AG04450 (cell line): ENCODE measurements around the gene NDUFS7. TPM values are rescaled to one million over a fixed set of nuclear protein-coding genes. Genes with fewer than 3 reads are reported as not detected.

ENCODE experiments used
- CTCF ChIA-PET: fragments of 300-600, 350-600 bp; formaldehyde crosslinking; extraction: SDS; loops from one replicate; lab custom pipeline; 2022; ENCODE audit warnings: antibody characterized with exemption, inconsistent platforms; lab: Charles Lee
- POLR2A ChIA-PET: fragments of 350-600 bp; formaldehyde crosslinking; extraction: SDS; loops from one replicate; lab custom pipeline; 2021; ENCODE audit warnings: antibody characterized with exemption, inconsistent platforms; lab: Yijun Ruan, JAX
- DNase-seq: peaks from one replicate; pipeline ENCODE4 v3.0.0-alpha.2; 2011; ENCODE audit warnings: low read depth, low spot score
- H3K27ac ChIP-seq: one replicate; pipeline ENCODE4 v1.5.1; 2012; ENCODE audit warnings: low read depth, low read length, control low read depth
- H3K27me3 ChIP-seq: one replicate; pipeline ENCODE4 v1.6.0; 2012; ENCODE audit warnings: low read length; ENCODE audit not compliant: control insufficient read depth, insufficient read depth
- H3K4me3 ChIP-seq: 2 replicates; pipeline ENCODE4 v1.5.1; 2011; ENCODE audit warnings: mild to moderate bottlenecking, low read depth, low read length, control low read depth
- H3K9me3 ChIP-seq: 2 replicates; pipeline ENCODE4 v1.5.1; 2012; ENCODE audit warnings: low read length; ENCODE audit not compliant: control insufficient read depth, insufficient read depth
- polyA plus RNA-seq: library from polyadenylated mRNA; depleted of rRNA; stranded (reverse); fragments of >200 nt; gene quantifications from 2 replicates; pipeline ENCODE4 v1.2.3, GENCODE V29; 2011
- TF ChIP-seq, protein P1 (sequence below): IDR thresholded peaks from 2 replicates; pipeline ENCODE4 v1.5.1; 2011; ENCODE audit warnings: low read depth, low read length, control low read depth, inconsistent platforms

Gene NDUFS7
- polyA plus RNA-seq, 1 experiment, result 26.1 TPM

DNA sequence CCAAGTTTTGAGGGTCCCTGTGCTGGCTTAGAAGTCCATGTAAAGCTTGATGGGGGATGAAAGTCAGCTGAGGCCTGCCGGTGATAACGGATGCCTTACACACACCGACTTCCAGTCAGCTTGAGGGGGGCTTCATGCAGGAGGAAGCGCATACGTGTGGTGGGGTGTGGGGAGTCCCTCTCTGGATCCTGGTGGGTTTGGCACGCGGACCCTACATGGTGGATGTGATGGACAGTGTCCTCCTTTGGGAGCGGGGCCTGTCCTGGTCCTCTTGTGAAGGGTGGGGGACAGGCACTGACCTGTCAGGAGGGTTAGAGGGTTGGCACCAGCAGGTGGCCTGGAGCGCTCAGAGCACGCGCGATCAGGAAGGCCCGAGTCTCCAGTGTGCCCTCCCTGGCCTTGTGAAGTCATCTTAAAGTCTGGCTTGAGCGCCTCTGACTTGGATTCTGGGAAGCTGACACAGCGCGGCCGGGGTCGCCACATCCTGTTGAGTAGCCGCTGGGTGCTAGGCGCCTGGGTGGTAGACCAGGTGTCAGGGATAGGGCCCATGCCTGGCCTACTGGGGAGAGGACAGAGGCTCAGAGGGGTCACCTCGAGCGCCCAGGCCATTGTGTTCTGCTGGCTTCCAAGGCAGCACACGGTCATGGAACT, 26.6 kb downstream of the NDUFS7 start:
- DNase-seq, result no peak
- peaks cover 3% of the 10 kb centered on the region; the same call in 1 of the 2 replicates for H3K9me3 ChIP-seq
- CTCF ChIA-PET, result no interaction called here
- TF ChIP-seq, protein P1, sequence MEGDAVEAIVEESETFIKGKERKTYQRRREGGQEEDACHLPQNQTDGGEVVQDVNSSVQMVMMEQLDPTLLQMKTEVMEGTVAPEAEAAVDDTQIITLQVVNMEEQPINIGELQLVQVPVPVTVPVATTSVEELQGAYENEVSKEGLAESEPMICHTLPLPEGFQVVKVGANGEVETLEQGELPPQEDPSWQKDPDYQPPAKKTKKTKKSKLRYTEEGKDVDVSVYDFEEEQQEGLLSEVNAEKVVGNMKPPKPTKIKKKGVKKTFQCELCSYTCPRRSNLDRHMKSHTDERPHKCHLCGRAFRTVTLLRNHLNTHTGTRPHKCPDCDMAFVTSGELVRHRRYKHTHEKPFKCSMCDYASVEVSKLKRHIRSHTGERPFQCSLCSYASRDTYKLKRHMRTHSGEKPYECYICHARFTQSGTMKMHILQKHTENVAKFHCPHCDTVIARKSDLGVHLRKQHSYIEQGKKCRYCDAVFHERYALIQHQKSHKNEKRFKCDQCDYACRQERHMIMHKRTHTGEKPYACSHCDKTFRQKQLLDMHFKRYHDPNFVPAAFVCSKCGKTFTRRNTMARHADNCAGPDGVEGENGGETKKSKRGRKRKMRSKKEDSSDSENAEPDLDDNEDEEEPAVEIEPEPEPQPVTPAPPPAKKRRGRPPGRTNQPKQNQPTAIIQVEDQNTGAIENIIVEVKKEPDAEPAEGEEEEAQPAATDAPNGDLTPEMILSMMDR, result no peak
- H3K4me3 ChIP-seq, result peak overlapping the region; percentile 75
- POLR2A ChIA-PET, result no interaction called here
- no peak overlapping the region for H3K27ac ChIP-seq
- no peaks in the 10 kb centered on the region for H3K27me3 ChIP-seq

DNA sequence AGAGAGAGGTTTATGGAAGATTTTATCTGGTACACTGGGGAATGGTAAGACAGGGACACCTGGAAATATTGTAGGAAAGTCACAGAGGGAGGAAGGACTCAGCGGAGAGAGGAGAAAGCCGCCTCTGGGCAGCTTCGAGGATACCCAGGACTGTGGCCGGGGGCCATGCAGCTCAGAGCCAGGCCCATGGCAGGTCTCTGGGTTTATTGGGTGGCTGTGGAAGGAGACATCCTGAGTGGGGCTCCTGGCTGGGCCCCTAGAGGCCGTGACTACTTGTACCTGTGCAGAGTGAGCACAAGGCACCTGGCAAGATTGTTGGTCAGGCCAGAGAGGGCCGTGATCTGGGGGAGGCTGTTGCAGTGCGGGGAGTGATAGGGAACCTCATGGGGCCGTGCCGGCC, 27.1 kb downstream of the NDUFS7 start:
- CTCF ChIA-PET, result no interaction called here
- Histone ChIP-seq H3K27ac (no peak overlapping the region), H3K27me3 (no peaks in the 10 kb centered on the region), H3K4me3 (no peak overlapping the region), H3K9me3 (peaks cover 3% of the 10 kb centered on the region; the same call in 1 of the 2 replicates)
- POLR2A ChIA-PET, result no interaction called here
- DNase-seq, result no peak
- TF ChIP-seq, protein P1, result no peak

DNA sequence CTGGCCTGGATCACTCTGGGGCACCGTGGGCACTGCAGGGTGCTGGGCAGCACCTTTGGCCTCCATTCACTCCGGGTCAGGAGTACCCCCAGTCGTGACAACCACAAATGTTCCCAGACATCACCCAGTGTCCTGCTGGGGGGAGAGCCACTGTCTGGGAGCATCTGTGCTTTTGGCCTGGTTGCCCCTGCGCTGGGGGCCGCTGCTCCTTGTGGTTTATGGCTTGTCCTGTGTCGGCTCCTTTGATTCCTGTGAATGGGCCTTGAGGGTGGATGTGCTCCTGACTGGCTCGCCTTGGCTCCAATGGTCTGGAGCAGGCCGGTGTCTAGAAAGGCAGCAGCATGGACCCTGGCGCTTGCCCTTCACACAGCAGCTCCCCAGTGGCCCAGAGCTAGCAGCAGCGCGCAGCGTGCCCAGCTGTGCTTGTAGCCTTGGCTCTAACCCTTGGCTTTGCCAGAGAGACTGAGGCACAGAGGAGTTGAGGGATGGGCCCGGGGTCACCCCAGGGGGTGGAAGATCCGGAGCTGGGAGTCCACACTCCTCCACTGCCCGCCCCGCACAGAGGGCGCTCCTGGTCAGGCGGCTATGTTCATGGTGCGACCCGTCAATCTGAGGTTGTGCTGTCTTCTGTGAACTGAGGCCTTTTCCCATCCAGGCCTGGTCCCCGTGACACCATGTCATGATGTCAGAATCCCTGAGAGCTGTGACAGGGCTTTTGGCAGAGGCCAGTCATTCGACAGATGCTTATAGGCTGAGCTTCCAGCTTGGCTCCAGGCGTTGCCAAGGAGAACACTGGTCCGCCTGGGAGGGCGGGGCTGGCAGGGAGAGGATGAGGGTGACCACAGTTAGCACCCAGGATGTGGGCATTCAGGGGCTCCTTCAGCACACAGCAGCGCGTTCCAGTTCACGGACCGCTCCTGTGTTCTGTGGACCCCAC, 27.8 kb downstream of the NDUFS7 start:
- Histone ChIP-seq H3K4me3 (no peak overlapping the region), H3K27ac (no peak overlapping the region), H3K9me3 (peaks cover 3% of the 10 kb centered on the region; the same call in 1 of the 2 replicates), H3K27me3 (no peaks in the 10 kb centered on the region)
- ChIA-PET CTCF (no interaction called here), POLR2A (interaction anchor here (0.7 kb wide), 1 partner anchor 142 kb away, joined by 3 read pairs; no protein-coding TSS in a partner anchor)
- TF ChIP-seq, protein P1, result no peak
- DNase-seq, result no peak

DNA sequence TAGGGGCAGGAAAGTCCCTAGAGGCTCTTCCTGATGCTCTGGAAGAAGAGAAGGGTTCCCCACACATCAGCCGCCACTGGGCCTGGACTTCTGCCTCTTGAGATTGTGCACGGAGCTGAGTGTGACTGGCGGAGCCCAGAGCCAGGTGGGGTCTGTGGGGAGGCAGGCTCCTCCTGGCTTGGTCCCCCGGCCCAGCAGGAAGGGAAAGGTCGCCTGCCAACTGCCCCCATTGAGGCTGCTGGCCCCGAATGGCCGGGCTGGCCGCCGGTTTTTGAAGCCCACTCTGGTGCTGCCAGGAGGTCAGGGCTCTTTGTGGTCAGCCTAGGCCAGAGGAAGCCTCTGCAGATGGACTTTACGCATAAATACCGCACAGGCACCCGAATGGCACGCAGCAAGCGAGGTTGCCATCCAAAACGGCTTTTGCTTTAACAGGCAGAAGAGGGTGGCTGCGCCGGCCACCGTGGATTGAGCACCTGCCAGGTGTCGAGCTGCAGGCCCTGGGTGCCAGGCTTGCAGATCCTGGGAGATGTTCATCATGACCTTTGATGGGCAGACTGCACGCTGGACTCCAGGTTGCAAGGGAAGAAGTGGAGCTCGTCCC, 28.7 kb downstream of the NDUFS7 start:
- Histone ChIP-seq H3K27ac (no peak overlapping the region), H3K27me3 (no peaks in the 10 kb centered on the region), H3K4me3 (no peak overlapping the region), H3K9me3 (peaks cover 3% of the 10 kb centered on the region; the same call in 1 of the 2 replicates)
- no peak for DNase-seq
- CTCF ChIA-PET, result no interaction called here
- TF ChIP-seq, protein P1, result no peak
- POLR2A ChIA-PET, result interaction anchor here (0.9 kb wide), 1 partner anchor 24 kb away, joined by 5 read pairs; no protein-coding TSS in a partner anchor
